ENCODE measurements around the gene NUDT4.
"Not testable (repeated sequence)": the region's sequence is repeated elsewhere in the genome, so short reads cannot be mapped to it uniquely, and the experiment has no call there.

Gene NUDT4

DNA sequence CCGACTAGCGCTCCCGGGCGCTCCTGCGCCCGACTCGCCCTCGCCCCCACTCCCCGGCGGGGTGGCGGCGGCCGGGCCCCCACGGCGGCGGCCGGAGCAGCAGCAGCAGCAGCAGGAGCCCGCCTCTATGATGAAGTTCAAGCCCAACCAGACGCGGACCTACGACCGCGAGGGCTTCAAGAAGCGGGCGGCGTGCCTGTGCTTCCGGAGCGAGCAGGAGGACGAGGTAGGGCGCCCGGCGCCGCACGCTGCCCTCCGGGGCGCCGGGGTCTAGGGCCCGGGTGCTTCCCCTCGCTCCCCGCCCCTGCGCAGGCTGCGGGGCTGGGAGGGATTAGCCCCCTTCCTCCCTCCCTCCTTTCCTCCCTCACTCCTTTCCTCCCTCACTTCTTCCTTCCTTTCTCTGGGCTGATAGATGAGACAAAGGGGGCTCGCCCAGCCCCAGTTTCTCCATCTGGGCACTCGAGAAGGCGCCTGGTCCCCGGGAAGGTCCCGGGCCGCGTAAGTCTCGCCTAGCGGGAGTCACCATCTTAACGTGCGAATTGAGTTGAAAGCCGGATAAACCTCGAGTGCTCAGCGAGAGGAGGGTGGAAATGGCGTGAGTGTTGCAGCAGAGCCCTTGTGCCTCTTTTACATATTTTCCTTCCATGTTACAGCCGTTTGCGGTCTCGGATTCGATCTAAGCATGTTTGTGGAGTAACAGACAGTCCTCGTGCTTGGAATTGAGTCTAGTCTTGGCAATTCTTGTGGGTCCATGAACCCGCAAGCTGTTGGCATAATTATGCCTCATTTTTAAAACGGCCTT is 672 bp downstream of the NUDT4 start:
- peak overlapping the region; percentile 97 for H3K9ac ChIP-seq (ENCODE audit: low read length)
- H3K79me1 ChIP-seq (ENCODE audit: low read length); H2BK120ac ChIP-seq (ENCODE audit: low read depth, low read length); H3K27me3 ChIP-seq (ENCODE audit: insufficient read depth, low read length, poor library complexity); H3K23ac ChIP-seq (ENCODE audit: low read length); H4K5ac ChIP-seq (ENCODE audit: low read length); H2AK5ac ChIP-seq (ENCODE audit: low read length); H2BK15ac ChIP-seq (replicated peaks; ENCODE audit: low read depth); H3K4me1 ChIP-seq (ENCODE audit: control insufficient read depth, low read depth, low read length); H3K36me3 ChIP-seq (ENCODE audit: control insufficient read depth, insufficient read depth, low read length); H3K27ac ChIP-seq (ENCODE audit: low read depth, low read length); H4K8ac ChIP-seq (ENCODE audit: low read depth, low read length): not testable (repeated sequence)
- peaks cover 39% of the 10 kb centered on the region for H3K79me2 ChIP-seq (ENCODE audit: control insufficient read depth, insufficient read depth, low read length)
- peak overlapping the region; percentile 85 for H3K4me2 ChIP-seq (ENCODE audit: low read length)
- peak overlapping the region; percentile 56 for H2BK5ac ChIP-seq (ENCODE audit: low read length)
- peak overlapping the region; percentile 95 for H3K4me3 ChIP-seq (ENCODE audit: low read length)
- no CpG with 5 or more reads among the region's 64 CpGs for WGBS (ENCODE audit: extremely low coverage, insufficient coverage, low lambda C conversion rate)
- peak overlapping the region; percentile 97 for H3K56ac ChIP-seq (ENCODE audit: low read length)
- peak; percentile 75 for DNase-seq
- H3K4ac ChIP-seq (ENCODE audit: low read depth, low read length): peak overlapping the region; percentile 41
- peak overlapping the region; percentile 60 for H3K18ac ChIP-seq (ENCODE audit: low read length)

DNA sequence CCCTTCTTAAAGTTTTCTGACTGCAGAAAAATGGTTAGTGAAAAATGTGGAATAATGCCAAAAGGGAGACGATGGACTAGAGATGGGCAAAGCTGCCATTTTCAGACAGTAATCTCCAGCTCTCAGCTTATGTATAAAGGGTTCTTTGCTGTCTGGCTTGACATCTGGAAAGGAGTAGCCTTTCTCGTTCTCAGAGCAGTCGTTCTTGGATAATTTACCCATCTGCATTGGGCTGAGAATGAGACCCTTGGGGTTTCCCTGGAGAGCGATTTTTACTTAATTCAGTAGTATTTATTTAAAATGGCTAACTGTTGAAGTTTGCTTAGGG is 1.2 kb downstream of the NUDT4 start:
- Histone ChIP-seq H3K4me2 (ENCODE audit: low read length) (peak overlapping the region; percentile 85), H3K9ac (ENCODE audit: low read length) (peak overlapping the region; percentile 97), H3K18ac (ENCODE audit: low read length) (peak overlapping the region; percentile 60), H3K79me1 (ENCODE audit: low read length) (peaks cover 4% of the 10 kb centered on the region), H3K36me3 (ENCODE audit: control insufficient read depth, insufficient read depth, low read length) (no peaks in the 10 kb centered on the region), H2BK5ac (ENCODE audit: low read length) (no peak overlapping the region), H4K8ac (ENCODE audit: low read depth, low read length) (no peak overlapping the region), H3K4ac (ENCODE audit: low read depth, low read length) (no peak overlapping the region), H2AK5ac (ENCODE audit: low read length) (no peak overlapping the region), H2BK15ac (replicated peaks; ENCODE audit: low read depth) (no peak overlapping the region), H3K56ac (ENCODE audit: low read length) (peak overlapping the region; percentile 97), H3K4me1 (ENCODE audit: control insufficient read depth, low read depth, low read length) (peaks cover 7% of the 10 kb centered on the region), H3K4me3 (ENCODE audit: low read length) (peak overlapping the region; percentile 95), H3K79me2 (ENCODE audit: control insufficient read depth, insufficient read depth, low read length) (peaks cover 44% of the 10 kb centered on the region), H3K27me3 (ENCODE audit: insufficient read depth, low read length, poor library complexity) (no peaks in the 10 kb centered on the region), H2BK120ac (ENCODE audit: low read depth, low read length) (no peak overlapping the region), H3K27ac (ENCODE audit: low read depth, low read length) (no peak overlapping the region), H3K23ac (ENCODE audit: low read length) (no peak overlapping the region), H4K5ac (ENCODE audit: low read length) (no peak overlapping the region)
- DNase-seq: no peak
- no CpG with 5 or more reads among the region's 4 CpGs for WGBS (ENCODE audit: extremely low coverage, insufficient coverage, low lambda C conversion rate)

DNA sequence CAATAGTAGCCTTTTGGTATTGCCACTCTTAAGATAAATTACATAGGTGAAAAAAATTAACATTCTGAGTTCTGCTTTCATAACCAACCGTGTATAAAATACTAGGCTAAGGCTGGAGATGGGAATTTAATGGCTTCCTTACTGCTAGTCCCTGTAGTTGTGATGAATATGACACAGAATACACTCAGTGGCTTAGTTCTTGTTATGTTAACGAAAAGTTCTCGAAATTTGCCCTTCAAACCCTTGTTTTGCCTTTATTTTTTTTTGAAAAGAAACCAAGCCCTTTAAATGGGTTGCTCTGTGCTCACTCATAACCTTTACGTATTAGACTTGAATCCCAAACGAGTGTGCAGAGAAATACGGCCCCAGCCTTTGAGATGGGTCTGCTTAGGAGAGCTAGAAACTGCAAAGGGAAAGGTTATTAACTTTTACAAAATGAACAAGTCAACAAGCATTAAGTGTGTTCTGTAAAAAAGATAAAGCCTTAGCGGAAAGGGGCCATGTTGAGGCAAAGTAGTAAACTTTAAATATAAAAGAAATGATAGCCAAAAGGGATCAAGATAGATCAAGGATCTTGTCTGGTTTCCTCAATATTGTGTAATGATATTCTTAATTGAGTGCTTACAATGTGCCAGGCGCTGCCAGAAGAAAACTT is 1.7 kb downstream of the NUDT4 start:
- Histone ChIP-seq H3K56ac (ENCODE audit: low read length) (peak overlapping the region; percentile 79), H3K36me3 (ENCODE audit: control insufficient read depth, insufficient read depth, low read length) (no peaks in the 10 kb centered on the region), H3K27me3 (ENCODE audit: insufficient read depth, low read length, poor library complexity) (no peaks in the 10 kb centered on the region), H2BK15ac (replicated peaks; ENCODE audit: low read depth) (no peak overlapping the region), H4K5ac (ENCODE audit: low read length) (no peak overlapping the region), H2BK120ac (ENCODE audit: low read depth, low read length) (no peak overlapping the region), H3K4me1 (ENCODE audit: control insufficient read depth, low read depth, low read length) (peaks cover 7% of the 10 kb centered on the region), H3K4me3 (ENCODE audit: low read length) (peak overlapping the region; percentile 95), H3K4ac (ENCODE audit: low read depth, low read length) (no peak overlapping the region), H3K23ac (ENCODE audit: low read length) (peak overlapping the region; percentile 25), H3K9ac (ENCODE audit: low read length) (peak overlapping the region; percentile 97), H2BK5ac (ENCODE audit: low read length) (no peak overlapping the region), H3K18ac (ENCODE audit: low read length) (no peak overlapping the region), H4K8ac (ENCODE audit: low read depth, low read length) (no peak overlapping the region), H3K79me1 (ENCODE audit: low read length) (peaks cover 4% of the 10 kb centered on the region), H3K27ac (ENCODE audit: low read depth, low read length) (no peak overlapping the region), H2AK5ac (ENCODE audit: low read length) (no peak overlapping the region), H3K79me2 (ENCODE audit: control insufficient read depth, insufficient read depth, low read length) (peaks cover 46% of the 10 kb centered on the region), H3K4me2 (ENCODE audit: low read length) (peak overlapping the region; percentile 85)
- no peak for DNase-seq
- WGBS (ENCODE audit: extremely low coverage, insufficient coverage, low lambda C conversion rate): no CpG with 5 or more reads among the region's 8 CpGs

DNA sequence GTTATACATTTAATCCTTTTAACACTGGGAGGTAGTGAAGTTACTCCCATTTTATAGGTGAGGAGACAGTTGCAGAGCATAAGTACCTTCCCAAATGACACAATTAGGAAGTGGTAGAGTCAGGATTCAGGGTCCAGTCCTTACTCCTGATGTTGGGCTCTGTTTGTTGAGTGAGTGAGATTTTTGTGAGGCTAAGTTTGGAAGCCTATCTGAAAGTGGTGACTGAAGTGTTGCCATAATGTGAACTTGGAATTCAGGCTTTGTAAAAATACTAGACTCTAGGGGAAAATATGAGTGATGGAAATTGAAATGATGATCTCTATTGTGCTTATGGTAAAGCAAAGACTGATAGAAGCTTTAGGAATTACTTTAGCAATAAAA is 2.2 kb downstream of the NUDT4 start:
- Histone ChIP-seq H3K9ac (ENCODE audit: low read length) (peak overlapping the region; percentile 97), H3K36me3 (ENCODE audit: control insufficient read depth, insufficient read depth, low read length) (no peaks in the 10 kb centered on the region), H3K4me2 (ENCODE audit: low read length) (peak overlapping the region; percentile 85), H3K27ac (ENCODE audit: low read depth, low read length) (no peak overlapping the region), H2AK5ac (ENCODE audit: low read length) (no peak overlapping the region), H3K79me1 (ENCODE audit: low read length) (peaks cover 4% of the 10 kb centered on the region), H3K56ac (ENCODE audit: low read length) (peak overlapping the region; percentile 79), H2BK120ac (ENCODE audit: low read depth, low read length) (no peak overlapping the region), H3K23ac (ENCODE audit: low read length) (no peak overlapping the region), H3K18ac (ENCODE audit: low read length) (no peak overlapping the region), H4K8ac (ENCODE audit: low read depth, low read length) (no peak overlapping the region), H3K4me3 (ENCODE audit: low read length) (peak overlapping the region; percentile 95), H2BK15ac (replicated peaks; ENCODE audit: low read depth) (no peak overlapping the region), H4K5ac (ENCODE audit: low read length) (no peak overlapping the region), H3K4ac (ENCODE audit: low read depth, low read length) (no peak overlapping the region), H3K4me1 (ENCODE audit: control insufficient read depth, low read depth, low read length) (peaks cover 7% of the 10 kb centered on the region), H2BK5ac (ENCODE audit: low read length) (no peak overlapping the region), H3K79me2 (ENCODE audit: control insufficient read depth, insufficient read depth, low read length) (peaks cover 49% of the 10 kb centered on the region), H3K27me3 (ENCODE audit: insufficient read depth, low read length, poor library complexity) (no peaks in the 10 kb centered on the region)
- peak; percentile 34 for DNase-seq

DNA sequence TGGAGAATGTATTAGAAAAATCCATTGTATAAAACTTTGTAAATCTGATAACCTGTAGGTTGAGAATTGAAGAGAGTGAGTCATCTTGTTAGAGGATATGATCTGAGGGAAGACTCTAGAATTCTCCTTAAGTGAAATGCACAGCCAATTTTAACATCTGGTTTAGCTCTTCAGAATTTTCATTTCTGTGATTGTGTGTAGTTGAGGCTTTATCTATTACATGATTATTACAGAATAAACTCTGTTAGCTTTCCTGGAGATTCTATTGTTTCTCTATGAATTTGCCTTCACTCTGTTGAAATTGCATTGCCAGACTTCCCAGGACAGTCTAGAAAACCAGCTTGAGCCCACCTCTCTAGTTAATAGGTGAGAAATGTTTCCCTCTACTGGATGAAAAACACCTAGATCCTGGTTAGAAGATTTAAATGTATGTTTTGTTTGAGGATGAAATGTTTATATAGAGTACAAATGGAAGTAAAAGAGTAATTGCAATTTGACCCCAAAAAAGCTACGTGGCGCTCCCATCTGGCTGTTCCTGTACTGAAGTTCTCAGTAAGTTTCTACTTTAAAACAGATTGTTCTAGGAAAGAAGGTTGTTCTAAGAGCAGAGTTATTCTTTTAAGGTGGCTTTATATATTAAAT is 2.9 kb downstream of the NUDT4 start:
- no peak overlapping the region for H3K27ac ChIP-seq (ENCODE audit: low read depth, low read length)

More for the DNA sequence above, 2.9 kb downstream of the NUDT4 start:
- DNase-seq: peak; percentile 67
- no peaks in the 10 kb centered on the region for H3K36me3 ChIP-seq (ENCODE audit: control insufficient read depth, insufficient read depth, low read length)
- H4K5ac ChIP-seq (ENCODE audit: low read length): no peak overlapping the region
- H2BK15ac ChIP-seq (replicated peaks; ENCODE audit: low read depth): no peak overlapping the region
- no CpG with 5 or more reads among the region's 2 CpGs for WGBS (ENCODE audit: extremely low coverage, insufficient coverage, low lambda C conversion rate)
- H3K56ac ChIP-seq (ENCODE audit: low read length): peak overlapping the region; percentile 6
- no peak overlapping the region for H2BK120ac ChIP-seq (ENCODE audit: low read depth, low read length)
- no peak overlapping the region for H4K8ac ChIP-seq (ENCODE audit: low read depth, low read length)
- no peak overlapping the region for H3K9ac ChIP-seq (ENCODE audit: low read length)
- no peak overlapping the region for H3K4me3 ChIP-seq (ENCODE audit: low read length)
- H3K4ac ChIP-seq (ENCODE audit: low read depth, low read length): no peak overlapping the region
- no peak overlapping the region for H2BK5ac ChIP-seq (ENCODE audit: low read length)
- H3K23ac ChIP-seq (ENCODE audit: low read length): no peak overlapping the region
- no peak overlapping the region for H3K18ac ChIP-seq (ENCODE audit: low read length)
- no peaks in the 10 kb centered on the region for H3K27me3 ChIP-seq (ENCODE audit: insufficient read depth, low read length, poor library complexity)
- H3K79me2 ChIP-seq (ENCODE audit: control insufficient read depth, insufficient read depth, low read length): peaks cover 55% of the 10 kb centered on the region
- H2AK5ac ChIP-seq (ENCODE audit: low read length): no peak overlapping the region
- H3K4me2 ChIP-seq (ENCODE audit: low read length): peak overlapping the region; percentile 3
- H3K79me1 ChIP-seq (ENCODE audit: low read length): peaks cover 6% of the 10 kb centered on the region
- H3K4me1 ChIP-seq (ENCODE audit: control insufficient read depth, low read depth, low read length): peaks cover 10% of the 10 kb centered on the region

Measured in mesendoderm (in vitro differentiated cells).